ENCODE results near the gene ASTN2.

DNA sequence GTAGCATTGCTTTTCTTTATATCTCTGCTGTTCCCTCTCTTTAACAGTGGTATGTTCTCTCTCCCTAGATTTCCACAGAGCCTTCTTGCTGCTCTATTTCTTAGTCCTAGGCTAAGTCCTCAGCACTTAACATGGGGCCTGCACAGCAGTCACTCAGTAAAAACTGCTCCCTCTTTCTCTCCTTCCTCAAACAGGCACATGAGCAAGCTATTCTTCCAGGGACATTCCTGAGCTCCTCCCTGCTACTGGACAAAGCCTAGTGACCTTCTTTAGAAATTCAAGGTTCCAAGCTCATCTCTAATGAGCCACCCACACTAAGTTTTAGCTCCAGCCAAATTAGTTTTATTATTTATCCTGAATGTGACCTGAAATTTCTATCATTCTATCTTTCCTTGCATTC is 688.3 kb downstream of the ASTN2 start:
- no peak for TF ChIP-seq POLR2A (IDR thresholded peaks at IDR 0.05; ENCODE audit: low read length)
- TF ChIP-seq GATA1 (IDR thresholded peaks at IDR 0.05; ENCODE audit: low read depth, low read length), result no peak

All from erythroblast (primary cell).